Activated T-helper 17 cell treated with anti-CD3 and anti-CD28 coated beads, Interleukin-2, amount 50 U/mL, for 72 hours (primary cell): ENCODE measurements around the gene KDM6B. TPM values are rescaled to one million over a fixed set of nuclear protein-coding genes. Genes with fewer than 3 reads are reported as not detected.

Experiments
- ATAC-seq: fragments of 150-1000 bp; cut with Tn5 transposase; replicated peaks from 2 replicates; pipeline ENCODE4 v1.10.0; 2021; ENCODE audit warnings: mild to moderate bottlenecking, moderate library complexity
- H3K27ac Mint-ChIP-seq: one replicate; pipeline ENCODE4 v1.8.0; 2022; ENCODE audit warnings: mixed read lengths
- H3K27me3 Mint-ChIP-seq: one replicate; pipeline ENCODE4 v1.8.0; 2022; ENCODE audit warnings: mixed read lengths
- H3K36me3 Mint-ChIP-seq: one replicate; pipeline ENCODE4 v1.8.0; 2022; ENCODE audit warnings: low read depth, mild to moderate bottlenecking, mixed read lengths
- H3K4me1 Mint-ChIP-seq: one replicate; pipeline ENCODE4 v1.8.0; 2022; ENCODE audit warnings: mixed read lengths
- H3K4me3 Mint-ChIP-seq: one replicate; pipeline ENCODE4 v1.8.0; 2022; ENCODE audit warnings: mild to moderate bottlenecking, mixed read lengths
- H3K9me3 Mint-ChIP-seq: one replicate; pipeline ENCODE4 v1.8.0; 2022; ENCODE audit warnings: mixed read lengths
- total RNA-seq, 2 donors: library from RNA; stranded (reverse); gene quantifications; one replicate each; pipeline ENCODE4 v1.2.3, GENCODE V29; 2022

Gene KDM6B
- total RNA-seq, 2 donors from 2014 or later, result 33.7 to 93.3 TPM

GRCh38 chr17:7841915-7842379, 7.9 kb downstream of the KDM6B start:
- ATAC-seq, result peak; percentile 25
- Mint-ChIP-seq H3K4me3 (peak overlapping the region; percentile 83), H3K36me3 (peaks cover 91% of the 10 kb centered on the region), H3K9me3 (no peaks in the 10 kb centered on the region), H3K27me3 (no peaks in the 10 kb centered on the region), H3K27ac (peak overlapping the region; percentile 93), H3K4me1 (peaks cover 46% of the 10 kb centered on the region)

DNA sequence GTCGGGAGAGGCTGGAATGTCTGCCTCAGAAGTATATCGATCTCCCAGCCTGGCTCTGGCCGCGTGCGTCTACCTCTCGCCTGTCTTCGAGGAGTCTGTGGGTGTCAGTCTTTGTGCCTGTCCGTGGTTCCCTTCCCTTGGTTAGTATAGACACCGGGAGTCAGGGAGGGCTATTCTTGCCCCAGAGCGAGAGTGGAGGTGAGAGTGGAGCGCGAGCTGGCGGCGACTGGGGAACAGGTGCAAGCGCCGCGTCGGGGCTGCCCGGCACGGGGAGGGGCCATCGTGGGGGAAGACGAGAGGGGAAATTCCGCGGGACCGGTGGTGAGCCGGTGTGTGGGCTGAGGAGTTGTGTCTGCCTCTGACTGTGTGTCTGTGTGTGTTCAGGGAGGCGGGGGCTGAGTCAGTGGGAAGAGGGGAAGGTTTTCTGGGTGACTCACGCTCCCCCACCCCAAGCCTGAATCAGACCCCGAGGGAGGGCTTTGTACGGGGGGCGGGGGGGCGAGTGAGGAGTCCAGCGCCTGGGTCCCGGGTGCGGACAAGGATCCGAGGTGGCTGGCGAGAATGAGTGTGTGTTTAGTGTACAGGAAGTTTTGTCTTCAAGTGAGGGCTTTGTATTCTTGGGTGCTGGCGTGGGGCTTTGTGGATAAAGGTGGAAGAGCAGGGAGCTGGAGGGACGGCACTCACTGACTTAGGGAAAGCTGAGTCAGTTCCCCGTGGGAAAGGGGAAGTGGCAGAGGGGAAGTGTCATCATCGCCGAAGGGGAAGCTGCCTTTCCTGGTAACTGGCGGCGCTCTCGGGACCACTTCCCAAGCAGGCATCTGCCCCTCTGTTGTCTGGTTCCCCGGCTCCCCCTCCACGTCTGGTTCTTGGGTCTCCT, 8.6 kb downstream of the KDM6B start:
- ATAC-seq, result peak; percentile 62
- Mint-ChIP-seq H3K27me3 (no peaks in the 10 kb centered on the region), H3K4me1 (peaks cover 39% of the 10 kb centered on the region), H3K9me3 (no peaks in the 10 kb centered on the region), H3K27ac (peak overlapping the region; percentile 93), H3K4me3 (peak overlapping the region; percentile 83), H3K36me3 (peaks cover 91% of the 10 kb centered on the region)

GRCh38 chr17:7843257-7843535, 9.2 kb downstream of the KDM6B start:
- ATAC-seq, result peak; percentile 1
- H3K27ac Mint-ChIP-seq, result peak overlapping the region; percentile 93
- no peaks in the 10 kb centered on the region for H3K9me3 Mint-ChIP-seq
- peak overlapping the region; percentile 83 for H3K4me3 Mint-ChIP-seq
- peaks cover 92% of the 10 kb centered on the region for H3K36me3 Mint-ChIP-seq
- H3K4me1 Mint-ChIP-seq, result peaks cover 37% of the 10 kb centered on the region
- no peaks in the 10 kb centered on the region for H3K27me3 Mint-ChIP-seq

DNA sequence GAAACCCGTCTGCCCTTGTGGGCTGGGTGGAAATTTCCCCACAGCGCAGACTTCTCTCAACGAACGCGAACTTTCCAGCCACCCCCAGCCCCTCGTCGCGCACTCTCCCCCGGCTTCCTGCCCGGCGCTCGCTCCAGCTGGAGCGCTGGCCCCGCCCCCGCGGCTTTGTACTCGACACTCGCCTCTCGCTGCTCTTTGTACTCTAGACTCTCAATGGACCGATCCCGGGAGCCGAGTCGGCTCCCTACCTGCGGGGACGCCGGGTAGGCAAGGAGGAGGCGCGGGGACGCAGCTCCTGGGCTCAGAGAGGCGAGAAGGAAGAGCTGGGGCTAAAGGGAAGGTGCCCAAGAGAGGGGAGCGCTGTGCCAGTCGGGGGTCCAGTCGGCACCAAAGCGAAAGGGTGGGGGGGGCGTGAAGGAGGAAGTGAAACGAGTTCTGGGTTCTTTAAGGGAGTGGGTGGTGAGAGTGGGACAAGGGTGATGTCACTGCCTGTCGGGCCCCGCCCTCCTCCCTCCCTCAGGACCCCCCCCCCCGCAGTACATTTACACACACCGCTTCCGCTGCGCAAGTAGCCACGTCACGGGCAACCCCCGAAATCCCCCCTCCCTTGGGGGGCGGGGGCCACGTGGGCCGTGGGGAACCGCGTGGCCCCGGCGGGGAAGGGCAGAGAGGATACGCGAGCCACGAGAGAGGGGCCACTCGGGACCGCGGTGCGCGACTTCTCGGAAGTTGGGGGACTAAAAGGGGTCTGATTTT, 9.7 kb downstream of the KDM6B start:
- peak; percentile 13 for ATAC-seq
- no peaks in the 10 kb centered on the region for H3K9me3 Mint-ChIP-seq

DNA sequence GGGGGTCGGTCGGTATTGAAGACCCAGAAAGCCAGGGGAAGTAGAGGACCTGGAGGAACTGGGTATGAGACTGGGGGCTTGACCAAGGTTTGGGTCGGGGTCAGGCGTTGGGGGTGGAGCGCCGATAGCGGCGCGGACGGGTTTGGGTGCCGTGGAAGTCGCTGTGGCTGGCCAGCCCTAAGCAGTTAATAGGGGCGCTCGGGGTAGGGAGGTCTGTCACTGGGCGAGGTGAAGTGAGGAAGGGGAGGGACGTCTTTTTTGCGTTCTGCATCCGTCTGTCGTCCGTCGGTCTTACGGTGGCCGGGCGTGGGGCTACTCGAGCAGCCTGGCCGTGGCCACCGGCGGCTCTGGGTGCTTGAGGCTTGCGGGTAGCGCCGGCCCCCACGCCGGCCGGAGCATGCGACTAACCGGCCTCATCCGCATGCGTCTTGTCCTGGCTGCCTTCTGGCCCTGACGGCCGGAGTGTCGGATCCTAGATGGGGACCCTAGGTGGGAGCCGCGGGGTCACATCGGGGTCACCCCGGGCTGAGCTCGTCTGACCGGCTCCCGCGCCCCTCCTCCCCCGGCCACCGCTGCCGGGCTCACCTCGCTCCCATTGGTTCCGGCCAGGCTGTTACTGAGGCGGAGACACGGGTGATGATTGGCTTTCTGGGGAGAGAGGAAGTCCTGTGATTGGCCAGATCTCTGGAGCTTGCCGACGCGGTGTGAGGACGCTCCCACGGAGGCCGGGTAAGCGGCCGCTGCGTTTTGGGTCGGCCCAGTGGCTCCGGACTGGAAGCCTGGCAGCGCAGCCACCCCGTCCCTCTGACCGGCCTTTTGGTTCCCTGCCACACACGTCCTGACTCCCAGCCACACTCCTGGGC, 10.5 kb downstream of the KDM6B start:
- Mint-ChIP-seq H3K9me3 (no peaks in the 10 kb centered on the region), H3K4me3 (peak overlapping the region; percentile 83), H3K36me3 (peaks cover 95% of the 10 kb centered on the region), H3K27me3 (no peaks in the 10 kb centered on the region), H3K27ac (peak overlapping the region; percentile 93), H3K4me1 (peaks cover 25% of the 10 kb centered on the region)
- ATAC-seq, result peak; percentile 58

More for the DNA sequence above, 9.7 kb downstream of the KDM6B start:
- Mint-ChIP-seq H3K36me3 (peaks cover 95% of the 10 kb centered on the region), H3K27me3 (no peaks in the 10 kb centered on the region), H3K4me3 (peak overlapping the region; percentile 83), H3K4me1 (peaks cover 32% of the 10 kb centered on the region), H3K27ac (peak overlapping the region; percentile 93)

- Mint-ChIP-seq H3K27me3 (no peaks in the 10 kb centered on the region), H3K4me3 (peak overlapping the region; percentile 83), H3K9me3 (no peaks in the 10 kb centered on the region), H3K27ac (peak overlapping the region; percentile 93), H3K36me3 (peaks cover 95% of the 10 kb centered on the region), H3K4me1 (peaks cover 17% of the 10 kb centered on the region)
- ATAC-seq, result no peak
These were observed 11.5 kb downstream of the KDM6B start for GRCh38 chr17:7845359-7846062.

- no peak for ATAC-seq
- peaks cover 95% of the 10 kb centered on the region for H3K36me3 Mint-ChIP-seq
- no peak overlapping the region for H3K27ac Mint-ChIP-seq
- peaks cover 16% of the 10 kb centered on the region for H3K4me1 Mint-ChIP-seq
- H3K4me3 Mint-ChIP-seq, result peak overlapping the region; percentile 83
- no peaks in the 10 kb centered on the region for H3K27me3 Mint-ChIP-seq
- no peaks in the 10 kb centered on the region for H3K9me3 Mint-ChIP-seq
These were observed 12.2 kb downstream of the KDM6B start for GRCh38 chr17:7846063-7846735.

DNA sequence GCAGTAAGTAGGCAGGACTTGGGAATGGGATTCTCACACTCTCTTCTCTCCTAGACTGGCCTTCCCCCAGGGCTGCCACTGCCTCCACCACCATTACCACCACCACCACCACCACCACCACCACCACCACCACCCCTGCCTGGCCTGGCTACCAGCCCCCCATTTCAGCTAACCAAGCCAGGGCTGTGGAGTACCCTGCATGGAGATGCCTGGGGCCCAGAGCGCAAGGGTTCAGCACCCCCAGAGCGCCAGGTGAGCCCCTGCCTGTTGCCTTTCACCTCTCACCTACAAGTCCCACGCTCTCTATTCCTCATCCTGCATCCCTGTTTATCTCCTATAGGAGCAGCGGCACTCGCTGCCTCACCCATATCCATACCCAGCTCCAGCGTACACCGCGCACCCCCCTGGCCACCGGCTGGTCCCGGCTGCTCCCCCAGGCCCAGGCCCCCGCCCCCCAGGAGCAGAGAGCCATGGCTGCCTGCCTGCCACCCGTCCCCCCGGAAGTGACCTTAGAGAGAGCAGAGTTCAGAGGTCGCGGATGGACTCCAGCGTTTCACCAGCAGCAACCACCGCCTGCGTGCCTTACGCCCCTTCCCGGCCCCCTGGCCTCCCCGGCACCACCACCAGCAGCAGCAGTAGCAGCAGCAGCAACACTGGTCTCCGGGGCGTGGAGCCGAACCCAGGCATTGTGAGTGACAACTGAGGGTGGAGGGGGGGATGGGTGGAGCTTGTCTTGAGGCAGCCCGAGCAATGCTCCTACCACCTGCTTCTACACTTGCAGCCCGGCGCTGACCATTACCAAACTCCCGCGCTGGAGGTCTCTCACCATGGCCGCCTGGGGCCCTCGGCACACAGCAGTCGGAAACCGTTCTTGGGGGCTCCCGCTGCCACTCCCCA, 13.0 kb downstream of the KDM6B start:
- peaks cover 96% of the 10 kb centered on the region for H3K36me3 Mint-ChIP-seq
- H3K27ac Mint-ChIP-seq, result no peak overlapping the region
- no peaks in the 10 kb centered on the region for H3K27me3 Mint-ChIP-seq
- peaks cover 13% of the 10 kb centered on the region for H3K4me1 Mint-ChIP-seq
- H3K9me3 Mint-ChIP-seq, result no peaks in the 10 kb centered on the region
- ATAC-seq, result no peak
- peak overlapping the region; percentile 83 for H3K4me3 Mint-ChIP-seq

DNA sequence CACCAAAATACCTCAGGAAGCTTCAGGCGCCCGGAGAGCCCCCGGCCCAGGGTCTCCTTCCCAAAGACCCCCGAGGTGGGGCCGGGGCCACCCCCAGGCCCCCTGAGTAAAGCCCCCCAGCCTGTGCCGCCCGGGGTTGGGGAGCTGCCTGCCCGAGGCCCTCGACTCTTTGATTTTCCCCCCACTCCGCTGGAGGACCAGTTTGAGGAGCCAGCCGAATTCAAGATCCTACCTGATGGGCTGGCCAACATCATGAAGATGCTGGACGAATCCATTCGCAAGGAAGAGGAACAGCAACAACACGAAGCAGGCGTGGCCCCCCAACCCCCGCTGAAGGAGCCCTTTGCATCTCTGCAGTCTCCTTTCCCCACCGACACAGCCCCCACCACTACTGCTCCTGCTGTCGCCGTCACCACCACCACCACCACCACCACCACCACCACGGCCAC, 14.1 kb downstream of the KDM6B start:
- ATAC-seq, result no peak
- Mint-ChIP-seq H3K4me1 (peaks cover 13% of the 10 kb centered on the region), H3K27me3 (no peaks in the 10 kb centered on the region), H3K36me3 (peaks cover 97% of the 10 kb centered on the region), H3K9me3 (no peaks in the 10 kb centered on the region), H3K27ac (no peak overlapping the region), H3K4me3 (no peak overlapping the region)

- no peak overlapping the region for H3K4me3 Mint-ChIP-seq
- no peak overlapping the region for H3K27ac Mint-ChIP-seq
- H3K4me1 Mint-ChIP-seq, result peaks cover 13% of the 10 kb centered on the region
- H3K36me3 Mint-ChIP-seq, result peaks cover 92% of the 10 kb centered on the region
- ATAC-seq, result no peak
- no peaks in the 10 kb centered on the region for H3K9me3 Mint-ChIP-seq
- no peaks in the 10 kb centered on the region for H3K27me3 Mint-ChIP-seq
These were observed 14.7 kb downstream of the KDM6B start for GRCh38 chr17:7848739-7849129.

DNA sequence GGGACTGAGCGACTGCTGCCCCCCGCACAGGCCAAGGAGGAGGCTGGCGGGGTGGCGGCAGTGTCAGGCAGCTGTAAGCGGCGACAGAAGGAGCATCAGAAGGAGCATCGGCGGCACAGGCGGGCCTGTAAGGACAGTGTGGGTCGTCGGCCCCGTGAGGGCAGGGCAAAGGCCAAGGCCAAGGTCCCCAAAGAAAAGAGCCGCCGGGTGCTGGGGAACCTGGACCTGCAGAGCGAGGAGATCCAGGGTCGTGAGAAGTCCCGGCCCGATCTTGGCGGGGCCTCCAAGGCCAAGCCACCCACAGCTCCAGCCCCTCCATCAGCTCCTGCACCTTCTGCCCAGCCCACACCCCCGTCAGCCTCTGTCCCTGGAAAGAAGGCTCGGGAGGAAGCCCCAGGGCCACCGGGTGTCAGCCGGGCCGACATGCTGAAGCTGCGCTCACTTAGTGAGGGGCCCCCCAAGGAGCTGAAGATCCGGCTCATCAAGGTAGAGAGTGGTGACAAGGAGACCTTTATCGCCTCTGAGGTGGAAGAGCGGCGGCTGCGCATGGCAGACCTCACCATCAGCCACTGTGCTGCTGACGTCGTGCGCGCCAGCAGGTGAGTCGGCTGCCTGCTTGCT, 15.2 kb downstream of the KDM6B start:
- Mint-ChIP-seq H3K4me1 (peaks cover 13% of the 10 kb centered on the region), H3K4me3 (peak overlapping the region; percentile 66), H3K36me3 (peaks cover 87% of the 10 kb centered on the region), H3K27ac (peak overlapping the region; percentile 68), H3K27me3 (no peaks in the 10 kb centered on the region), H3K9me3 (no peaks in the 10 kb centered on the region)
- ATAC-seq, result no peak

GRCh38 chr17:7849751-7850504, 15.9 kb downstream of the KDM6B start:
- peaks cover 80% of the 10 kb centered on the region for H3K36me3 Mint-ChIP-seq
- H3K4me1 Mint-ChIP-seq, result peaks cover 13% of the 10 kb centered on the region

More at GRCh38 chr17:7849751-7850504, 15.9 kb downstream of the KDM6B start:
- no peaks in the 10 kb centered on the region for H3K27me3 Mint-ChIP-seq
- no peak for ATAC-seq
- peak overlapping the region; percentile 68 for H3K27ac Mint-ChIP-seq
- H3K9me3 Mint-ChIP-seq, result no peaks in the 10 kb centered on the region
- H3K4me3 Mint-ChIP-seq, result peak overlapping the region; percentile 66
